HepG2 (cell line): ENCODE measurements around the gene PHLDB1. TPM values are rescaled to one million over a fixed set of nuclear protein-coding genes. Genes with fewer than 3 reads are reported as not detected.

Experiments used
- ARID5B ChIP-seq: IDR thresholded peaks from 2 replicates; pipeline ENCODE4 v1.4.0; 2020; ENCODE audit warnings: mild to moderate bottlenecking, missing genetic modification reagents
- BRF2 ChIP-seq: sonication (generic); formaldehyde crosslinking; IDR thresholded peaks from 2 replicates; pipeline ENCODE4 v1.8.1; 2022; ENCODE audit warnings: mild to moderate bottlenecking, missing genetic modification reagents
- HNRNPK ChIP-seq: fragments of 200-400 bp; formaldehyde crosslinking; IDR thresholded peaks from 2 replicates; pipeline ENCODE4 v1.6.1; 2018; ENCODE audit warnings: low read length, low read depth, moderate library complexity, mild to moderate bottlenecking; ENCODE audit not compliant: poor library complexity, severe bottlenecking
- NR1H2 ChIP-seq: sonication (generic); formaldehyde crosslinking; IDR thresholded peaks from 2 replicates; pipeline ENCODE4 v1.8.1; 2022; ENCODE audit warnings: low read depth, missing genetic modification reagents, borderline replicate concordance
- ZNF350 ChIP-seq: sonication (generic); formaldehyde crosslinking; IDR thresholded peaks from 2 replicates; pipeline ENCODE4 v1.4.0; 2020; ENCODE audit warnings: mild to moderate bottlenecking, low read depth, missing genetic modification reagents, borderline replicate concordance
- ZNF687 ChIP-seq: sonication (generic); formaldehyde crosslinking; IDR thresholded peaks from 2 replicates; pipeline ENCODE4 v1.5.1; 2020; ENCODE audit warnings: mild to moderate bottlenecking, missing genetic modification reagents, moderate library complexity
- polyA plus RNA-seq, 8 experiments: library from polyadenylated mRNA; depleted of rRNA in 3 of 8; stranded (reverse) in 7 of 8; unstranded in 1 of 8; fragments of >200 nt; fragmentation: Illumina TruSeq in 4 of 8; extraction: Trizol in 4 of 8; gene quantifications; 2 replicates each; pipeline versions ENCODE4 v1.2.1 to v1.2.3, GENCODE V29; 2011 to 2016; ENCODE audit warnings: low read depth in 4 of 8, missing spikeins in 1 of 8, mixed read lengths in 1 of 8; ENCODE audit not compliant: insufficient read depth in 1 of 8
- total RNA-seq, 5 experiments: library from RNA; depleted of rRNA; stranded (reverse); fragments of >200 nt; fragmentation: Illumina TruSeq; extraction: Trizol; gene quantifications; 2 replicates each; pipeline ENCODE4 v1.2.3, GENCODE V29; 2016; ENCODE audit warnings: low read depth in 1 of 5

PHLDB1 gene
- total and polyA plus RNA-seq, 2 of the 13 experiments (the other 11 are each of a cell fraction or from before 2014, with no cell fraction given): 13.8 to 14.2 TPM

- 0 out of 2 replicates have a peak, but pooled peaks have one; percentile 39 for TF ChIP-seq ZNF687 (CRISPR knock-in tag)
- no peak for TF ChIP-seq ARID5B
- TF ChIP-seq HNRNPK: no peak
- 0 out of 2 replicates have a peak, but pooled peaks have one; percentile 19 for TF ChIP-seq ZNF350
- no peak for TF ChIP-seq NR1H2 (CRISPR knock-in tag)
- no peak for TF ChIP-seq BRF2 (CRISPR knock-in tag)
Measured at GRCh38 chr11:118697346-118697745, 89.9 kb downstream of the PHLDB1 start (continued).
